Hypothalamus (tissue), 51 donors: Measurements from ENCODE around the gene RIMS4.
A peak's percentile ranks its signal among the peaks of the same experiment; 100 is the strongest.

Source experiments
- DNase-seq, 51 donors: peaks; one replicate each; lab custom pipeline; 2025; lab: John Stamatoyannopoulos, UW

Gene RIMS4

GRCh38 chr20:44810391-44811149, at the start of gene RIMS4:
Gene RIMS4, minus strand, starts transcription at chr20:44810546. Its CDS starts 275 bp downstream, at chr20:44810271.
- DNase-seq = peak in 3 of 51 donors; percentile 16 to 41 (median 19)

GRCh38 chr20:44858606-44859360, 48.4 kb upstream of the RIMS4 start:
- DNase-seq = no peak

- DNase-seq = no peak
These were observed 46.6 kb upstream of the RIMS4 start for GRCh38 chr20:44856856-44857448.

GRCh38 chr20:44856442-44856841, 46.1 kb upstream of the RIMS4 start:
- no peak for DNase-seq

GRCh38 chr20:44851545-44851944, 41.2 kb upstream of the RIMS4 start:
- DNase-seq = no peak

GRCh38 chr20:44850837-44851236, 40.5 kb upstream of the RIMS4 start:
- DNase-seq = no peak

GRCh38 chr20:44850272-44850671, 39.9 kb upstream of the RIMS4 start:
- no peak for DNase-seq

- no peak for DNase-seq
These were observed 39.4 kb upstream of the RIMS4 start for GRCh38 chr20:44849703-44850102.

GRCh38 chr20:44848254-44849015, 38.1 kb upstream of the RIMS4 start:
- no peak for DNase-seq

GRCh38 chr20:44843876-44844275, 33.5 kb upstream of the RIMS4 start:
- no peak for DNase-seq

- DNase-seq = no peak
These were observed 31.6 kb upstream of the RIMS4 start for GRCh38 chr20:44841955-44842354.

GRCh38 chr20:44840826-44841225, 30.5 kb upstream of the RIMS4 start:
- DNase-seq = no peak

- DNase-seq = no peak
These were observed 29.1 kb upstream of the RIMS4 start for GRCh38 chr20:44839481-44839880.

- DNase-seq = no peak
These were observed 28.2 kb upstream of the RIMS4 start for GRCh38 chr20:44838521-44838920.

GRCh38 chr20:44837946-44838345, 27.6 kb upstream of the RIMS4 start:
- no peak for DNase-seq

- no peak for DNase-seq
These were observed 26.3 kb upstream of the RIMS4 start for GRCh38 chr20:44836601-44837120.

GRCh38 chr20:44835661-44836221, 25.4 kb upstream of the RIMS4 start:
- no peak for DNase-seq

- DNase-seq = no peak
These were observed 24.8 kb upstream of the RIMS4 start for GRCh38 chr20:44835116-44835515.

GRCh38 chr20:44834693-44835092, 24.3 kb upstream of the RIMS4 start:
- no peak for DNase-seq

GRCh38 chr20:44833437-44833836, 23.1 kb upstream of the RIMS4 start:
- no peak for DNase-seq
